Heart left ventricle (tissue), 16 donors: ENCODE results near the gene LTB. TPM values are rescaled to one million over a fixed set of nuclear protein-coding genes. Genes with fewer than 3 reads are reported as not detected.

ENCODE experiments used
- ATAC-seq, 4 donors: fragments of 200-7000 bp; cut with Tn5 transposase; one replicate each; pipeline ENCODE4 v1.9.1; 2020 to 2022; ENCODE audit warnings: moderate library complexity in 4 of 4, mild to moderate bottlenecking in 3 of 4, moderate number of reproducible peaks in 1 of 4
- DNase-seq, 5 donors: peaks; one replicate each; pipeline ENCODE4 v3.0.0-alpha.2; 2020
- H3K27ac ChIP-seq, 12 donors: fragments of 200-600 bp; sonication (generic) in 4 of 12; one replicate each; pipeline versions ENCODE4 v1.5.0 to v1.8.0; 2016 to 2022; ENCODE audit warnings: mild to moderate bottlenecking in 2 of 12
- H3K27me3 ChIP-seq, 9 donors: fragments of 200-600 bp; sonication (generic) in 2 of 9; one replicate each; pipeline versions ENCODE4 v1.5.1 to v1.8.0; 2016 to 2022; ENCODE audit warnings: mild to moderate bottlenecking in 3 of 9
- H3K36me3 ChIP-seq, 9 donors: fragments of 200-600 bp; sonication (generic) in 2 of 9; one replicate each; pipeline versions ENCODE4 v1.5.0 to v1.8.0; 2018 to 2022; ENCODE audit warnings: mild to moderate bottlenecking in 2 of 9
- H3K4me1 ChIP-seq, 12 donors: fragments of 200-600 bp; sonication (generic) in 4 of 12; one replicate each; pipeline versions ENCODE4 v1.5.0 to v1.8.0; 2016 to 2022; ENCODE audit warnings: mild to moderate bottlenecking in 3 of 12
- H3K4me3 ChIP-seq, 12 donors: fragments of 200-600 bp; sonication (generic) in 4 of 12; one replicate each; pipeline versions ENCODE4 v1.5.0 to v1.8.0; 2017 to 2022; ENCODE audit warnings: mild to moderate bottlenecking in 9 of 12, moderate library complexity in 4 of 12
- H3K9me3 ChIP-seq, 12 donors: fragments of 200-600 bp; sonication (generic) in 4 of 12; one replicate each; pipeline versions ENCODE4 v1.5.0 to v1.8.0; 2016 to 2022; ENCODE audit warnings: mild to moderate bottlenecking in 1 of 12
- POLR2A ChIP-seq, 2 donors: fragments of 450-650 bp; IDR thresholded peaks; one replicate each; pipeline ENCODE4 v1.6.1; 2017; ENCODE audit warnings: antibody characterized with exemption in 2 of 2, mild to moderate bottlenecking in 2 of 2, moderate library complexity in 2 of 2
- WGBS, 4 donors: extraction: QIAGEN DNeasy Blood & Tissue Kit in 2 of 4; methylation state at CpG; one replicate each; pipeline versions ENCODE4 v1.1.5 to v1.1.7; 2013 to 2018; 5-methylcytosine and 5-hydroxymethylcytosine counted together
- intact Hi-C, 10 donors: fragments of 100-400 bp; cut with DNase I; formaldehyde crosslinking; loops; one replicate each; pipeline versions ENCODE4 v1.11.1 to v1.14.2; 2022
- polyA plus RNA-seq, 2 donors: library from polyadenylated mRNA; stranded (reverse); fragments of 200-250 nt; gene quantifications; one replicate each; pipeline ENCODE4 v1.2.3, GENCODE V29; 2013
- total RNA-seq, 9 donors: library from RNA; depleted of rRNA in 2 of 9; stranded (reverse); fragments of >200 nt in 2 of 9; fragmentation: NEBNext Ultra II Directional in 3 of 9; extraction: Animal tissue kit (Norgen Biotek cat#: 25700) in 3 of 9; gene quantifications; one replicate each; pipeline versions ENCODE4 v1.1.0 to v1.2.4, GENCODE V29; 2016 to 2023
- TF ChIP-seq, protein P1 (sequence below), 12 donors: fragments of 200-600 bp; sonication (generic) in 4 of 12; IDR thresholded peaks; one replicate each; pipeline versions ENCODE4 v1.5.0 to v1.8.0; 2018 to 2022; ENCODE audit warnings: antibody characterized with exemption in 12 of 12, mild to moderate bottlenecking in 5 of 12
- donor health status: ischemic (EF 13 %, LVEDD 7.1; RV severe dilation, severe dysfunction).
- donor health status: healthy with polysubstance abuse.
- donor health status: DM: no; HTN: yes; CAD: no.
- donor health status: DM: no; HTN: no; CAD: no.
- donor health status: ischemic (EF 25% LVEDD 6.9; RV normal size, moderate dysfunction).
- donor health status: ischemic (EF 25% LVEDD 5.7; RV mildly dilated, moderate dysfunction).
- donor health status: healthy.
- donor health status: DM: yes; HTN: yes; CAD: no.
- donor health status: ischemic (EF 35%, LVEDD 5.7; RV mildly dilated, moderate dysfunction).
- donor health status: nonischemic (EF 11% LVEDD 7.7; RV severe dilation, severe dysfunction).
- donor health status: DM: yes; HTN: yes; CAD: no.
- donor health status: PGD.
- donor health status: ischemic (EF 29% LVEDD 5.4; RV normal size, mild dysfunction).
- donor health status: nonischemic (EF 23%, LVEDD 6.1; RV moderate dilation, normal function).

Gene LTB
- total and polyA plus RNA-seq, 11 donors, result 0.30 to 15.6 (median 0.85) TPM; not detected in 4

DNA sequence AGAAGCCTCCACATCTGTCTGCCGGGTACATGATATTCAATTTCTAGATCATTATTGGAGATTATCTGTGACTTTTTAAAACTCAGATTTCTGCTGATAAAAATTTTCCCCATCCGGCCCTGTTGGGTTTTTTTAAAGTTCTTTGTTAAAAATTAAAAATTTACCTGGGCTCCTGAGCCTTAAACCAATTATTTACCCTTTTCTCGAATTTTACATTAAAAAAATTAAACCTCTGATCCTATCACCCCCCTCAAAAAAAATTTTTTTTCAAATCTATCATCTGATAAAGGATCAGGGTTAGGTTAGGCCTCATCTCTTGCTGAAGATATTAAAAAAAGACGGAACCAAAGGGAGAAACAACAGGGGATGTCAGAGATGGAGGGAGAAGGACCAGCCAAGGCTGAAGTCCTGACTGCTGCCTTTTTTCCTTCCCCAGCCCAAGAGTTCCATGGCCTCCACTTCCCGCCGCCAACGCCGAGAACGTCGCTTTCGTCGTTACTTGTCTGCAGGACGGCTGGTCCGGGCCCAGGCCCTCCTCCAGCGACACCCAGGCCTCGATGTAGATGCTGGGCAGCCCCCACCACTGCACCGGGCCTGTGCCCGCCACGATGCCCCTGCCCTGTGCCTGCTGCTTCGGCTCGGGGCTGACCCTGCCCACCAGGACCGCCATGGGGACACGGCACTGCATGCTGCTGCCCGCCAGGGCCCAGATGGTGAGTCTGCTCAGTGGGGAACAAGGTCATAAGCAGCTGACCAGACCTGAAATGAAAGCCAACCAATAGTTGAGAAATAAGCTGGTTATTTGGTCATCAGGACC lies 34.3 kb downstream of the LTB start:
- H3K9me3 ChIP-seq, result no peaks in the 10 kb centered on the region
- ATAC-seq (no peak), DNase-seq (no peak)
- peaks cover 0 to 36% (median 24%) of the 10 kb centered on the region in 9 donors for H3K36me3 ChIP-seq
- WGBS, 4 donors, result 71 to 77% (median 73%) methylated on average over 21 to 24 of the region's 24 CpGs
- H3K27me3 ChIP-seq, result no peaks in the 10 kb centered on the region
- TF ChIP-seq, protein P1, sequence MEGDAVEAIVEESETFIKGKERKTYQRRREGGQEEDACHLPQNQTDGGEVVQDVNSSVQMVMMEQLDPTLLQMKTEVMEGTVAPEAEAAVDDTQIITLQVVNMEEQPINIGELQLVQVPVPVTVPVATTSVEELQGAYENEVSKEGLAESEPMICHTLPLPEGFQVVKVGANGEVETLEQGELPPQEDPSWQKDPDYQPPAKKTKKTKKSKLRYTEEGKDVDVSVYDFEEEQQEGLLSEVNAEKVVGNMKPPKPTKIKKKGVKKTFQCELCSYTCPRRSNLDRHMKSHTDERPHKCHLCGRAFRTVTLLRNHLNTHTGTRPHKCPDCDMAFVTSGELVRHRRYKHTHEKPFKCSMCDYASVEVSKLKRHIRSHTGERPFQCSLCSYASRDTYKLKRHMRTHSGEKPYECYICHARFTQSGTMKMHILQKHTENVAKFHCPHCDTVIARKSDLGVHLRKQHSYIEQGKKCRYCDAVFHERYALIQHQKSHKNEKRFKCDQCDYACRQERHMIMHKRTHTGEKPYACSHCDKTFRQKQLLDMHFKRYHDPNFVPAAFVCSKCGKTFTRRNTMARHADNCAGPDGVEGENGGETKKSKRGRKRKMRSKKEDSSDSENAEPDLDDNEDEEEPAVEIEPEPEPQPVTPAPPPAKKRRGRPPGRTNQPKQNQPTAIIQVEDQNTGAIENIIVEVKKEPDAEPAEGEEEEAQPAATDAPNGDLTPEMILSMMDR (IDR thresholded peaks at IDR 0.05), result no peak
- TF ChIP-seq POLR2A (IDR thresholded peaks at IDR 0.05), result no peak
- intact Hi-C loops, result loop anchor here (1.0 to 10.0 kb wide), 9 partner anchors 33 to 407 kb away; partner anchors contain the start of genes LTB (in 7 of the 10), NELFE (in 3 of the 10), SKIC2 (in 3 of the 10) and APOM (in 1 of the 10)
- H3K4me3 ChIP-seq, result peak overlapping the region; percentile 4 to 64 (median 56)
- peak overlapping the region; percentile 63 to 95 (median 89) for H3K27ac ChIP-seq
- H3K4me1 ChIP-seq, result peaks cover 0 to 32% (median 18%) of the 10 kb centered on the region in 12 donors

DNA sequence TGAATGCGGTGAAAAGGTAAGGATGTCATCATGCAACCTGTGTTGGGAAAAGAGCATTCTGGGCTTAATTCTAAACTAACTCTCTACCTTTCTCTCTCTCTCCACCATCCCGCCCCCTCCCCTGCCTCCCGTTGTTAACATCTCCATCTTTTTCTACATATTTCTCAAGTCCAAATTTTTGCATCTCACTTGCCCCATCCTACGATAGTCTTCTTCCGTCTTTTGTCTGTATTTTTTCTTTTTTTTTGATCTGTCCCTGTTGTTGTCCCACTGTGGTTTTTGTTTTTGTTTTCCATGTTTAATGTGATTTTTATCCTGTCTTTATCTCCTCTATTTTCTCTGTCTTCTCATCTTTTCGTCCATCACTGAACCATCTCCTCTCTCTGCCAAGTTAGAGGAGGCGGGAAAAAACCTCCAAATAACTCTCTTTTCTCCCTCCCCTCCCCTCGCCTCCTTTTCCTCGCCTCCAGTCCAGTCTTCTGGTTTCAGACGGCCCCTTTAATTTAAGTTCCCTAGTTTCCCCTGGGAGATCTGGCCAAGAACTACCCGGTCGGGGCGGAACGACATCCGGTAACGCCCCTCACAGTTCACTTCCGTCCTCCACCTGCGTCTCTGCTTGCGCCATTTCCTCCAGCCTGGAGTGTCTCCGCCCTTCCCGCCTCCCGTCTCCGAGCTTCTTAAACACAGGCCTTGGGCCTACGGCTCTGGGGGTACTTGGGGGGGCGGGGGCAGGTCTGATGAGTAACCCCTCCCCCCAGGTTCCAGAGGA lies 35.1 kb downstream of the LTB start, which contains the start of gene NFKBIL1:
NFKBIL1 (plus strand) TSS at position 651 of the 769 bp plus-strand sequence; CDS start at position 738, 87 bp downstream.
- peaks cover 0 to 37% (median 22%) of the 10 kb centered on the region in 12 donors for H3K4me1 ChIP-seq
- TF ChIP-seq, protein P1 (IDR thresholded peaks at IDR 0.05), result peak in 2 of 12 donors; percentile 1 to 21
- TF ChIP-seq POLR2A (IDR thresholded peaks at IDR 0.05), result peak in 1 of 2 donors; percentile 62
- WGBS, 4 donors, result 0 to 1% (median 0%) methylated on average over 25 of the region's 25 CpGs

DNA sequence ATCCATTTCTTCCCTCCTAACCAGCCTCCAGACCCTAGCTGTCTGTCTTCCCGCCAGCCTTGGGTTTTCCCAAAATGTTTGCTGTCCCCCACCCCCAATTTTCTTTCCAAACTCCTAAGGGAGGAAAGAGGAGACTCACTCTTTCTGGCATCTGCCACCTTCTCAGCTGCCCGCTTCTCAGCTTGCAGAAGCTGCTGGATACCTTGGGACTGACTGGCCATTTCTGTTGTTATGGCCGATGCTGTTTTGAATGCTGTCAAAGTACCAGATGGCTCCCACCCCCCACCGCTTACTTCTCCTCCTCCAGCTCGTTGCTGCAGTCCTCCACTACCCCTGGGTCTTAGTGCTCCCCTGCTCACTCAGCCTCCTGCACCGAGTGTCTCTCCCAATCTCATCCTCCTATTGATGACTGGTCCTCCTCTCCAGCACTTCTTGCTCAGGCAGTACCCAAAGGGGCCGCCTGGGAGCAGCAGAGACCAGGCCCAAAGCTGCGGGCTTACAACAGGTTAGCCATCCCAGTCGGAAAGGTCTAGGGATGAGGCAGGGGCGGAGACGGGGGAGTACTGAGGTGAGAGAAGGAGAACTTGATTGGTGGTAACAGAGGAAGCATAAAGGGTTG lies 35.8 kb downstream of the LTB start, which contains the start of gene ATP6V1G2:
ATP6V1G2 (minus strand) TSS at position 270 of the 619 bp plus-strand sequence; CDS start at position 221, 49 bp downstream.
- WGBS, 4 donors, result 6 to 10% (median 8%) methylated on average over 11 of the region's 11 CpGs
- intact Hi-C loops, result loop anchor here (1.0 to 10.0 kb wide), 9 partner anchors 34 to 408 kb away; partner anchors contain the start of genes LTB (in 7 of the 10), NELFE (in 3 of the 10), SKIC2 (in 3 of the 10) and APOM (in 1 of the 10)

More for the DNA sequence above, 35.1 kb downstream of the LTB start, which contains the start of gene NFKBIL1:
- ATAC-seq (peak; percentile 96 to 98 (median 97)), DNase-seq (peak; percentile 94 to 98 (median 98))
- no peaks in the 10 kb centered on the region for H3K27me3 ChIP-seq
- H3K9me3 ChIP-seq, result no peaks in the 10 kb centered on the region
- peak within 1 kb of the TSS; percentile 4 to 64 (median 56) for H3K4me3 ChIP-seq
- H3K27ac ChIP-seq, result peak within 1 kb of the TSS; percentile 63 to 95 (median 89)
- intact Hi-C loops, result loop anchor here (1.0 to 10.0 kb wide), 9 partner anchors 34 to 408 kb away; partner anchors contain the start of genes LTB (in 7 of the 10), NELFE (in 3 of the 10), SKIC2 (in 3 of the 10) and APOM (in 1 of the 10)
- peaks cover 0 to 33% (median 24%) of the 10 kb centered on the region in 9 donors for H3K36me3 ChIP-seq

More for the DNA sequence above, 35.8 kb downstream of the LTB start, which contains the start of gene ATP6V1G2:
- TF ChIP-seq, protein P1 (IDR thresholded peaks at IDR 0.05), result peak; percentile 92 to 99 (median 95)
- TF ChIP-seq POLR2A (IDR thresholded peaks at IDR 0.05), result peak in 1 of 2 donors; percentile 25
- peak; percentile 86 to 90 (median 89) for DNase-seq
- ATAC-seq, result peak; percentile 72 to 81 (median 79)
- H3K27me3 ChIP-seq, result no peaks in the 10 kb centered on the region
- H3K36me3 ChIP-seq, result peaks cover 0 to 28% (median 24%) of the 10 kb centered on the region in 9 donors
- peak within 1 kb of the TSS; percentile 1 to 64 (median 56) for H3K4me3 ChIP-seq
- H3K27ac ChIP-seq, result peak within 1 kb of the TSS; percentile 63 to 95 (median 89)
- peaks cover 0 to 37% (median 22%) of the 10 kb centered on the region in 12 donors for H3K4me1 ChIP-seq
- no peaks in the 10 kb centered on the region for H3K9me3 ChIP-seq
